IMR-90 (cell line): ENCODE data around the gene MDP1. TPM values are rescaled to one million over a fixed set of nuclear protein-coding genes. Genes with fewer than 3 reads are reported as not detected.

ENCODE experiments used
- ATAC-seq: fragments of 200-7000 bp; cut with Tn5 transposase; 2 replicates; pipeline ENCODE4 v1.9.1; 2020; ENCODE audit warnings: low read depth, mild to moderate bottlenecking, moderate library complexity
- BruUV-seq: library from RNA; stranded (reverse); fragments of 400-500 nt; replicated peaks from 2 replicates; lab custom pipeline; 2021; lab: Mats Ljungman, UMichigan
- CTCF ChIA-PET: fragments of 300-600 bp; formaldehyde crosslinking; extraction: SDS; loops from one replicate; lab custom pipeline; 2021; ENCODE audit warnings: antibody characterized with exemption; lab: Yijun Ruan, JAX
- POLR2A ChIA-PET: fragments of 300-600 bp; sonication (Branson Sonifier 250); formaldehyde crosslinking; loops from one replicate; lab custom pipeline; 2022; ENCODE audit warnings: antibody characterized with exemption; ENCODE audit not compliant: unreplicated experiment; lab: Charles Lee
- DNase-seq: peaks from one replicate; pipeline ENCODE4 v3.0.0; 2013
- H2AFZ ChIP-seq: replicated peaks from 2 replicates; pipeline ENCODE3; 2013; ENCODE audit warnings: low read length, mild to moderate bottlenecking; ENCODE audit not compliant: poor library complexity
- H2AK5ac ChIP-seq: 2 replicates; pipeline ENCODE4 v1.6.1; 2013; ENCODE audit warnings: low read depth, low read length, inconsistent platforms
- H2AK9ac ChIP-seq: replicated peaks from 2 replicates; pipeline ENCODE3; 2013; ENCODE audit warnings: mild to moderate bottlenecking, low read depth, low read length, moderate library complexity; ENCODE audit not compliant: poor library complexity
- H2BK120ac ChIP-seq: 2 replicates; pipeline ENCODE4 v1.6.1; 2013; ENCODE audit warnings: low read depth, low read length, inconsistent platforms
- H2BK15ac ChIP-seq: 3 replicates; pipeline ENCODE4 v1.6.1; 2013; ENCODE audit warnings: low read depth, low read length, inconsistent platforms
- H2BK20ac ChIP-seq: 2 replicates; pipeline ENCODE4 v1.6.1; 2013; ENCODE audit warnings: low read depth, mild to moderate bottlenecking, inconsistent platforms, low read length, moderate library complexity
- H2BK5ac ChIP-seq: 2 replicates; pipeline ENCODE4 v1.6.1; 2013; ENCODE audit warnings: mild to moderate bottlenecking, low read depth, low read length, inconsistent platforms; ENCODE audit not compliant: poor library complexity, severe bottlenecking
- H3K14ac ChIP-seq: replicated peaks from 2 replicates; pipeline ENCODE4 v1.6.1; 2013; ENCODE audit warnings: low read depth, low read length, inconsistent platforms
- H3K18ac ChIP-seq: 2 replicates; pipeline ENCODE4 v1.6.1; 2013; ENCODE audit warnings: low read depth, low read length, control low read depth
- H3K23ac ChIP-seq: 2 replicates; pipeline ENCODE4 v1.6.1; 2013; ENCODE audit warnings: low read depth, low read length, inconsistent platforms
- H3K27ac ChIP-seq: 2 replicates; pipeline ENCODE4 v1.5.1; 2013; ENCODE audit warnings: mild to moderate bottlenecking, control low read depth, low read length; ENCODE audit not compliant: insufficient read depth
- H3K27me3 ChIP-seq: 2 replicates; pipeline ENCODE4 v1.6.1; 2013; ENCODE audit warnings: low read length; ENCODE audit not compliant: control insufficient read depth, insufficient read depth
- H3K36me3 ChIP-seq: 2 replicates; pipeline ENCODE4 v1.6.1; 2013; ENCODE audit warnings: low read length, mixed read lengths; ENCODE audit not compliant: control insufficient read depth, insufficient read depth
- H3K4ac ChIP-seq: 2 replicates; pipeline ENCODE4 v1.6.1; 2013; ENCODE audit warnings: low read depth, low read length, inconsistent platforms
- H3K4me1 ChIP-seq: 2 replicates; pipeline ENCODE4 v1.6.1; 2013; ENCODE audit warnings: low read length, mixed read lengths; ENCODE audit not compliant: control insufficient read depth, insufficient read depth
- H3K4me2 ChIP-seq: 2 replicates; pipeline ENCODE4 v1.6.1; 2013; ENCODE audit warnings: low read depth, mild to moderate bottlenecking, control low read depth, low read length, moderate library complexity
- H3K4me3 ChIP-seq: 2 replicates; pipeline ENCODE4 v1.5.1; 2013; ENCODE audit warnings: low read depth, mild to moderate bottlenecking, control low read depth, low read length, moderate library complexity; ENCODE audit not compliant: insufficient read depth
- H3K56ac ChIP-seq: 2 replicates; pipeline ENCODE4 v1.6.1; 2013; ENCODE audit warnings: low read length, inconsistent platforms; ENCODE audit not compliant: insufficient read depth; ENCODE audit errors: extremely low read depth
- H3K79me1 ChIP-seq, 2 experiments: 2 replicates each; pipeline ENCODE4 v1.6.1; 2013; ENCODE audit warnings: low read length in 2 of 2, inconsistent platforms in 1 of 2, low read depth in 1 of 2
- H3K9ac ChIP-seq: 2 replicates; pipeline ENCODE4 v1.6.1; 2013; ENCODE audit warnings: low read depth, low read length, control low read depth
- H3K9me1 ChIP-seq: 2 replicates; pipeline ENCODE4 v1.6.1; 2013; ENCODE audit warnings: low read length, inconsistent platforms; ENCODE audit not compliant: insufficient read depth
- H3K9me3 ChIP-seq: 2 replicates; pipeline ENCODE4 v1.6.1; 2013; ENCODE audit warnings: low read length; ENCODE audit not compliant: control insufficient read depth, insufficient read depth
- H4K20me1 ChIP-seq: 2 replicates; pipeline ENCODE4 v1.6.1; 2013; ENCODE audit warnings: low read length, inconsistent platforms; ENCODE audit not compliant: insufficient read depth
- H4K5ac ChIP-seq: 2 replicates; pipeline ENCODE4 v1.6.1; 2013; ENCODE audit warnings: mild to moderate bottlenecking, low read depth, low read length, control low read depth
- H4K8ac ChIP-seq, 2 experiments: 2 replicates each; pipeline ENCODE4 v1.6.1; 2013; ENCODE audit warnings: low read depth in 2 of 2, low read length in 2 of 2, control low read depth in 1 of 2, inconsistent platforms in 1 of 2
- H4K91ac ChIP-seq: 2 replicates; pipeline ENCODE4 v1.6.1; 2013; ENCODE audit warnings: low read depth, low read length, inconsistent platforms; ENCODE audit not compliant: insufficient read depth
- NFE2L2 ChIP-seq: fragments of 150-350 bp; IDR thresholded peaks from 2 replicates; pipeline ENCODE4 v1.6.1; 2016; ENCODE audit warnings: low read depth, mild to moderate bottlenecking, low read length
- WGBS, 2 experiments: methylation state at CpG; one replicate each; pipeline versions ENCODE4 v1.1.5 to v1.1.7; 2013; ENCODE audit warnings: missing lambda C conversion rate in 2 of 2; ENCODE audit not compliant: insufficient read length in 1 of 2; ENCODE audit errors: extremely low coverage in 2 of 2; 5-methylcytosine and 5-hydroxymethylcytosine counted together
- dilution Hi-C: fragments of 300-500 bp; cut with HindIII; formaldehyde crosslinking; loops from one replicate; pipeline ENCODE4 v1.14.3; 2018; ENCODE audit warnings: low sequenced_read_pairs; ENCODE audit not compliant: unreplicated experiment
- in situ Hi-C: fragments of 300-500 bp; cut with MboI; formaldehyde crosslinking; loops from 3 replicates; pipeline ENCODE4 v1.14.3; 2019; ENCODE audit warnings: low sequenced_read_pairs, inconsistent platforms, mixed read lengths
- intact Hi-C: fragments of 100-400 bp; cut with micrococcal nuclease; formaldehyde crosslinking; loops from 2 replicates; pipeline ENCODE4 v1.10.0; 2022
- polyA plus RNA-seq, 3 experiments: library from polyadenylated mRNA; depleted of rRNA; stranded (reverse); fragments of >200 nt; gene quantifications; 2 replicates each; pipeline ENCODE4 v1.2.3, GENCODE V29; 2012; ENCODE audit warnings: low replicate concordance in 1 of 3
- total RNA-seq: library from RNA; depleted of rRNA; stranded (reverse); fragments of >200 nt; gene quantifications from 2 replicates; pipeline ENCODE4 v1.2.3, GENCODE V29; 2012

The MDP1 gene
- total and polyA plus RNA-seq, 2 of the 4 experiments (the other 2 are of a cell fraction): 15.1 to 17.8 TPM

- H3K9ac ChIP-seq: no peak overlapping the region
- intact Hi-C loops: no loop called here
- no peak overlapping the region for H2AK9ac ChIP-seq
- POLR2A ChIA-PET: no interaction called here
- no peak overlapping the region for H3K14ac ChIP-seq
- dilution Hi-C loops: no loop called here
- H2BK120ac ChIP-seq: no peak overlapping the region
- no peak overlapping the region for H2BK15ac ChIP-seq
- H3K4ac ChIP-seq: no peak overlapping the region
- H4K8ac ChIP-seq: no peak overlapping the region
- no peak overlapping the region for H4K91ac ChIP-seq
- no peak overlapping the region for H3K4me3 ChIP-seq
- H3K56ac ChIP-seq: no peak overlapping the region
- peaks cover 65 to 90% of the 10 kb centered on the region in 2 experiments for H3K79me1 ChIP-seq
- no peak overlapping the region for H3K23ac ChIP-seq
- no peaks in the 10 kb centered on the region for H3K9me3 ChIP-seq
- no peak overlapping the region for H3K18ac ChIP-seq
- peaks cover 30% of the 10 kb centered on the region for H3K9me1 ChIP-seq
- peaks cover 44% of the 10 kb centered on the region for H3K36me3 ChIP-seq
- no peak overlapping the region for H2BK5ac ChIP-seq
- H3K4me2 ChIP-seq: no peak overlapping the region
- H2AFZ ChIP-seq: no peak overlapping the region
- no peak for DNase-seq
- in situ Hi-C loops: loop anchor here (10.0 kb wide), 1 partner anchor 198 kb away; no protein-coding TSS in a partner anchor
- H2BK20ac ChIP-seq: no peak overlapping the region
- no TSS peak for BruUV-seq
- H2AK5ac ChIP-seq: no peak overlapping the region
- peaks cover 15% of the 10 kb centered on the region for H3K4me1 ChIP-seq
- WGBS, 2 experiments: 90% methylated on average over 2 of the region's 6 CpGs; no CpG with 5 or more reads in 1 of the 2 experiments
- no peak overlapping the region for H4K5ac ChIP-seq
- H4K20me1 ChIP-seq: peaks cover 4% of the 10 kb centered on the region
- TF ChIP-seq NFE2L2: no peak
- no peaks in the 10 kb centered on the region for H3K27me3 ChIP-seq
- no peak overlapping the region for H3K27ac ChIP-seq
- CTCF ChIA-PET: interaction anchor here (0.6 to 0.7 kb wide), 2 partner anchors 59 to 71 kb away, joined by 3 read pairs; partner anchors contain the start of gene CIDEB
- no peak for ATAC-seq
These were observed 21.0 kb upstream of the MDP1 start for GRCh38 chr14:24236689-24237462.
